ENCODE data around the gene PTPRN2. TPM values are rescaled to one million over a fixed set of nuclear protein-coding genes. Genes with fewer than 3 reads are reported as not detected.

The PTPRN2 gene
- total and polyA plus RNA-seq, 7 donors = 3.2 to 7.1 (median 5.5) TPM

- Histone ChIP-seq H3K4me3 (no peak overlapping the region), H3K36me3 (no peaks in the 10 kb centered on the region), H3K27me3 (no peaks in the 10 kb centered on the region), H3K9me3 (no peaks in the 10 kb centered on the region), H3K27ac (no peak overlapping the region), H3K4me1 (no peaks in the 10 kb centered on the region)
- TF ChIP-seq EP300 (IDR thresholded peaks at IDR 0.05) (no peak), CTCF (IDR thresholded peaks at IDR 0.05) (no peak), POLR2AphosphoS5 (IDR thresholded peaks at IDR 0.05) (no peak), POLR2A (IDR thresholded peaks at IDR 0.05) (no peak)
- no peak for DNase-seq
- intact Hi-C loops (cut with DNase I) = no loop called here
- WGBS, 2 donors = 90 to 93% methylated on average over 16 of the region's 16 CpGs
Observed at GRCh38 chr7:157811946-157812345, 775.7 kb downstream of the PTPRN2 start.

GRCh38 chr7:157809863-157810851 is 777.5 kb downstream of the PTPRN2 start:
- intact Hi-C loops (cut with DNase I) = no loop called here
- H3K27me3 ChIP-seq = no peaks in the 10 kb centered on the region
- H3K9me3 ChIP-seq = no peaks in the 10 kb centered on the region
- no peak overlapping the region for H3K27ac ChIP-seq
- 96% methylated on average over 55 of the region's 55 CpGs for WGBS, 2 donors
- H3K4me3 ChIP-seq = no peak overlapping the region
- H3K4me1 ChIP-seq = no peaks in the 10 kb centered on the region
- TF ChIP-seq EP300 (IDR thresholded peaks at IDR 0.05) (no peak), POLR2AphosphoS5 (IDR thresholded peaks at IDR 0.05) (no peak), POLR2A (IDR thresholded peaks at IDR 0.05) (no peak), CTCF (IDR thresholded peaks at IDR 0.05) (no peak)
- no peak for DNase-seq
- H3K36me3 ChIP-seq = no peaks in the 10 kb centered on the region

GRCh38 chr7:157809154-157809862 is 778.3 kb downstream of the PTPRN2 start:
- Histone ChIP-seq H3K27me3 (no peaks in the 10 kb centered on the region), H3K9me3 (no peaks in the 10 kb centered on the region), H3K4me3 (no peak overlapping the region), H3K4me1 (no peaks in the 10 kb centered on the region), H3K36me3 (no peaks in the 10 kb centered on the region), H3K27ac (no peak overlapping the region)
- 94 to 96% methylated on average over 35 of the region's 35 CpGs for WGBS, 2 donors
- intact Hi-C loops (cut with DNase I) = no loop called here
- TF ChIP-seq CTCF (IDR thresholded peaks at IDR 0.05) (no peak), POLR2AphosphoS5 (IDR thresholded peaks at IDR 0.05) (no peak), POLR2A (IDR thresholded peaks at IDR 0.05) (no peak), EP300 (IDR thresholded peaks at IDR 0.05) (no peak)
- no peak for DNase-seq

- Histone ChIP-seq H3K4me1 (no peaks in the 10 kb centered on the region), H3K27me3 (no peaks in the 10 kb centered on the region), H3K36me3 (no peaks in the 10 kb centered on the region), H3K27ac (no peak overlapping the region), H3K9me3 (no peaks in the 10 kb centered on the region), H3K4me3 (no peak overlapping the region)
- TF ChIP-seq POLR2AphosphoS5 (IDR thresholded peaks at IDR 0.05) (no peak), POLR2A (IDR thresholded peaks at IDR 0.05) (no peak), EP300 (IDR thresholded peaks at IDR 0.05) (no peak), CTCF (IDR thresholded peaks at IDR 0.05) (no peak)
- WGBS, 2 donors = 93 to 95% methylated on average over 9 of the region's 9 CpGs
- intact Hi-C loops (cut with DNase I) = no loop called here
- DNase-seq = no peak
Observed at GRCh38 chr7:157808042-157808441, 779.6 kb downstream of the PTPRN2 start.

Data from sigmoid colon (tissue), 7 donors.